GM12872 (cell line): ENCODE data around the gene WDR44.

ENCODE experiments used
- CTCF ChIP-seq: IDR thresholded peaks from 3 replicates; pipeline ENCODE4 v1.5.1; 2011; ENCODE audit warnings: low read depth, mild to moderate bottlenecking, low read length, moderate library complexity; ENCODE audit not compliant: insufficient read depth

WDR44 gene

GRCh38 chrX:118350706-118351105 is 4.8 kb downstream of the WDR44 start:
- TF ChIP-seq CTCF: no peak

GRCh38 chrX:118352566-118352965 is 6.7 kb downstream of the WDR44 start:
- TF ChIP-seq CTCF: no peak

GRCh38 chrX:118353081-118353850 is 7.4 kb downstream of the WDR44 start:
- no peak for TF ChIP-seq CTCF

- no peak for TF ChIP-seq CTCF
Observed at GRCh38 chrX:118355225-118355920, 9.5 kb downstream of the WDR44 start.

- no peak for TF ChIP-seq CTCF
Observed at GRCh38 chrX:118356154-118356701, 10.3 kb downstream of the WDR44 start.

GRCh38 chrX:118360429-118361125 is 14.7 kb downstream of the WDR44 start:
- TF ChIP-seq CTCF: no peak

GRCh38 chrX:118364261-118364660 is 18.4 kb downstream of the WDR44 start:
- TF ChIP-seq CTCF: no peak
